ENCODE results near the gene CS. TPM values are rescaled to one million over a fixed set of nuclear protein-coding genes. Genes with fewer than 3 reads are reported as not detected.
"Not testable (repeated sequence)": the region's sequence is repeated elsewhere in the genome, so short reads cannot be mapped to it uniquely, and the experiment has no call there.

CS gene
- total RNA-seq, 8 experiments from 2014 or later, result 66.8 to 208 (median 106) TPM

DNA sequence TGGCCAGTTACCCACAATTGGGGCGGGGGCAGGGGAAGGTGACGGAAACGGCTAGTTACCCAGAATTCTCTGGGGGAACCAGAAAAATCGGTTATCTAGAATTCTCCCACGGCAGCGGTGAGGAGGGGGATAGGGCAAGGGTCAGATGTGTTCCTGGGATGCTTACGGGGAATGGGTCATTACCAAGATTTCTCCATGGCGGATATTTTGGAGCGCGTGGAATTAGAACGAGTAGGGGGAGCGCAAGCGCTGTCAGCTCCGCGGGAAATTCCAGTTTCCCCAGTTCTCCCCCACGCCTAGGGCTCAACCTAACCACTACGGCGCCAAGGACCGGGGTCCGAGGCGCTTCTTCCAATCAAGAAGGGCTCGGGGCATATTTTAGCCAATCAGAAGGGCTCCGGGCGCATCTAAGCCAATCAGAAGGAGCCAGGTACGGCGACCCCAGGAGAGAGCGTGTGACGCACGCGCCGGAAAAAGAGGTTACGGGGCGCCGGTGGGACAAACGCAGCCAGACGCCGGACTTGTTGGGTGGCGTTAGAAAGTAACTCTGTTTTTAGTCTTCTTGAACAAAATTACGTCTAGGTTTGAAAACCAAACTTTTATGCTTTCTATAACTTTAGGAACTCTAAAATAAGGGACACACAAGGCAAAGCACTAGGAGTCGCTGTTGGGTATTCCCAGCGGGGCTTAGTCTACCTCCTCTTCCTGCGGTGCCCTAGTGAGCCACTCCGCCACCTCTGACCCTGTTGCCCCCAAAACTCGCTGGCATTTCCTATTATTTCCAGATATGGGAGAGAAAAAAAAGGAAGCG lies 33.8 kb upstream of the CS start, which contains the start of gene PAN2:
Gene PAN2 (minus strand): TSS at position 322 of the 811 bp plus-strand sequence. CDS start 906 bp downstream, outside the sequence.
- WGBS, 10 experiments, result 0 to 6% (median 0%) methylated on average over 1 to 27 of the region's 45 CpGs
- peak; percentile 86 to 99 (median 99) for ATAC-seq (replicated peaks in 6 of 8)
- Histone ChIP-seq H3K27ac (peak within 1 kb of the TSS; percentile 63 to 86), H3K4me1 (replicated peaks in 1 of 2) (peaks cover 8 to 12% of the 10 kb centered on the region in 2 donors), H3K4me3 (peak within 1 kb of the TSS; percentile 42 to 66 (median 56))
- in situ Hi-C loops (cut with MboI; ENCODE audit: low pct_unique_long_range_greater_than_20kb in 2 of 9, low sequenced_read_pairs in 9 of 9, unreplicated experiment in 9 of 9), result no loop called here

DNA sequence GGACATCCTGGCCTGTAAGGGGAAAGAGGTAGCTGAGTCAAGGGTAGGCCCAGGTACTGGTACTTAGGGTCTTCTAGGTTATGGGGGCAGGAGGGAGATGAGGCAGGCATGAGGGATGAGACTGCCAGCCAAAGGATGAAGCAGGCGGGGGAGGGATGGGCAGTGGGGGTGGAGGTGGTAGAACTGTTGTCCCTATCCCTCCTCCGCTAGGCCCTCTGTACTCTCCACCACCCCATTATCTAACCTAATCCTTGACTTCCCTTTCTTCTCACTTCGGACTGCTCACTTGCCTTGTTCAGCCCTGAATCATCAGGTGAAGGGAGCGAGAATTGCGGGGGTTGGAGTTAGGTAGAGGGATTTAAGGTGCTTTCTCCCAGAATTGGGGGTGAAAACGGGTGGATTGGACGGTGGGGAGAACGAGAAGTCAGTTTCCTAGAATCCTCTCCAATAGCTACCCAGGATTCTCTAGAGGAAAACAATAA lies 33.1 kb upstream of the CS start:
- in situ Hi-C loops (cut with MboI; ENCODE audit: low pct_unique_long_range_greater_than_20kb in 2 of 9, low sequenced_read_pairs in 9 of 9, unreplicated experiment in 9 of 9), result no loop called here
- no peak for ATAC-seq (replicated peaks in 6 of 8)
- Histone ChIP-seq H3K27ac (peak overlapping the region; percentile 63 to 86), H3K4me1 (replicated peaks in 1 of 2) (peaks cover 8 to 12% of the 10 kb centered on the region in 2 donors), H3K4me3 (peak overlapping the region; percentile 42 to 66 (median 56))
- 0% methylated on average over 2 of the region's 8 CpGs; no CpG with 5 or more reads in 8 of the 10 experiments for WGBS, 10 experiments

DNA sequence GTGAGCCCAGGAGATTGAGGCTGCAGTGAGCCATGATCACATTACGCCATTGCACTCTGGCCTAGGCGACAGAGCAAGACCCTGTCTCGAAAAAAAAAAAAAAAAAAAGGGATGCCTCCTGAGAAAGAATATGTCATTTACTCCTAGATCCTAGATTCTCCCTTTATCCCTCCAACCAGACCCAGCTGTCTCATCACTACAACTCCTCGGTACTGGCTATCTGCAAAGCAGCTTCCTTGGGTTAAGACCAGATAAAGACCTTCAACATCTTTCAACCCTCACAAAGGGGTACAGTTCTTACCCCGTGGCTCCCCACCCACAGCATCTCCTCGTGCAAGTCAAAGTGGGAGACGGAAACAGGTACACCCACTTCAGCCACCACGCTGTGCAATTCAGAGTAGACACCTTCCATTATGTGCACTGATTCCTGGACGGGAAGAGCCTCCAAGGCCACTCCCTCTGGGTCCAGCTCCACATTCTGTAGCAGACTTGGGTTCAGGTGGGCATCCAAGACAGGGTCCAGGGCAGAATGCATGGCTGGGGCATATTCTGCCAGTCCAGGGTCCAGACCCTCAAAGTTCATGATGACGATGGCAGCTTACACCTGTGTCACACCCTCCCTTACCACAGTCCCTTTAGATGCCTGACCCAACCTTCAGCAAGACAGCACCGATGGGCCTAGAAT lies 32.5 kb upstream of the CS start:
- H3K4me3 ChIP-seq, result peak overlapping the region; percentile 42 to 66 (median 56)
- peak in 1 of 8 experiments; percentile 0 for ATAC-seq (replicated peaks in 6 of 8)
- 33 to 100% (median 83%) methylated on average over 1 to 7 of the region's 11 CpGs; no CpG with 5 or more reads in 2 of the 10 experiments for WGBS, 10 experiments
- peaks cover 8 to 12% of the 10 kb centered on the region in 2 donors for H3K4me1 ChIP-seq (replicated peaks in 1 of 2)
- H3K27ac ChIP-seq, result peak overlapping the region; percentile 63 to 86
- in situ Hi-C loops (cut with MboI; ENCODE audit: low pct_unique_long_range_greater_than_20kb in 2 of 9, low sequenced_read_pairs in 9 of 9, unreplicated experiment in 9 of 9), result no loop called here

DNA sequence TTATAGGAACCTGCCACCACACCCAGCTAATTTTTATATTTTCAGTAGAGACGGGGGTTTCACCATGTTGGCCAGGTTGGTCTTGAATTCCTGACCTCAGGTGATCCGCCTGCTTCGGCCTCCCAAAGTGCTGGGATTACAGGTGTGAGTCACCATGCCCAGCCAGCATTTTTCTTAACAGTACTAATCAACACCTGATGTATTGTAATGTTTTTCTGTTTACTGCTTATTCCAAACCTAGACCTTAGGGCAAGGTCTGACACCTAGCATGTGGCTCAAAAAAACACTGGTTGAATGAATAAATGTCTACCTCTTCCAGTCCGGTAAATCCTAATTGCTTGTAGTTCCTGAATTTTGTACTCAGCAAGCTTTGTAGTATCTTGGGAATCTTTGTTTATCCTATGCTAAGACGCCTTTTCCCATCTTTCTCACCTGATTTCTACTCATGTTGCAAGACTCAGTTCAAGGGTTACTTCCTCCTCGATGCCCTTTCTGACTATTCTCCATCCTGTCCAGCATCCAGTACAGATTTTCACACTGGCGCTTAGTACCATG lies 30.9 kb upstream of the CS start:
- Histone ChIP-seq H3K27ac (no peak overlapping the region), H3K4me3 (no peak overlapping the region), H3K4me1 (replicated peaks in 1 of 2) (peaks cover 8 to 12% of the 10 kb centered on the region in 2 donors)
- in situ Hi-C loops (cut with MboI; ENCODE audit: low pct_unique_long_range_greater_than_20kb in 2 of 9, low sequenced_read_pairs in 9 of 9, unreplicated experiment in 9 of 9), result no loop called here
- no peak for ATAC-seq (replicated peaks in 6 of 8)
- WGBS, 10 experiments, result 77 to 100% (median 96%) methylated on average over 1 to 7 of the region's 7 CpGs; no CpG with 5 or more reads in 1 of the 10 experiments

DNA sequence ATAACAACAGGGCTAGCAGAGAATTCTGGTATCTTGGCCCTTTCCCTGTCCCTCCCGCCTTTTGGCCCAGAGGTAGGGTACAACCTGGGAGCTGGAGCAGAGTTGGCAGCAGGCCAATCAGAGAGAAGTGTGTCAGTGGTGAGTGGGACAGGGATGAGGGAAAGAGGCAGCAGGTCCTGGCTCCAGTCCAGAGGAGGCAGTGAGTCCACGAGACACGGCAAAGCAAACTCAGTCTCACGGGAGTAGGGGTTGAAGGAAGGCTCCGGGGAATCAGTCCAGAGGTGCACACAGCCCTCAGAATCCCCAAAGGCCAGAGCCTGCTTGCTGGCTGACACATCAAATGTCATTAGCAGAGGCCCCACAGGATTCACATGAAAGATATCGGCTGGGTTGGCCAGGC lies 26.4 kb upstream of the CS start:
- no peak for ATAC-seq (replicated peaks in 6 of 8)
- in situ Hi-C loops (cut with MboI; ENCODE audit: low pct_unique_long_range_greater_than_20kb in 2 of 9, low sequenced_read_pairs in 9 of 9, unreplicated experiment in 9 of 9), result no loop called here

DNA sequence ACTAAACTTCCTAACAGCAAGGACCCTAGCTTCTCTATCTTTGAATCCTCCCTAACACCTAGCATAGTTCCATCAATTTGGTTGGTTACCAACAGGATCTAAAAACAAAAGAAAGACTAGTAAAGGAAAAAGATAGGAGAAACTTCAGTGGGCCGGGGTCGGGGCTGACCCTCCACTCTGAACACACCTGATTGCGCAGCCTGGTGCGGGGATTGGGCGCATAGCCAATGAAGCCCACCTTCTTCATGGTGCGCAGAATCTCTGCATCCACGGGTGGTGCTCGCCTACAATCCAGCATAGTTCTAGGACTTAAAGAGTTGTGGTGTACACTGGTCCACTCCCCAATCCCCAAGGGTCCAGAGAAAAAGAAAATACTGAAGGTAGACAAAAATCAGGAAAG lies 26.0 kb upstream of the CS start:
- Histone ChIP-seq H3K27ac (no peak overlapping the region), H3K4me3 (no peak overlapping the region), H3K4me1 (replicated peaks in 1 of 2) (no peaks in the 10 kb centered on the region)
- ATAC-seq (replicated peaks in 6 of 8), result no peak
- WGBS, 10 experiments, result 89 to 100% (median 93%) methylated on average over 1 to 5 of the region's 8 CpGs; no CpG with 5 or more reads in 3 of the 10 experiments
- in situ Hi-C loops (cut with MboI; ENCODE audit: low pct_unique_long_range_greater_than_20kb in 2 of 9, low sequenced_read_pairs in 9 of 9, unreplicated experiment in 9 of 9), result no loop called here

More for the DNA sequence above, 26.4 kb upstream of the CS start:
- H3K4me1 ChIP-seq (replicated peaks in 1 of 2), result no peaks in the 10 kb centered on the region
- no peak overlapping the region for H3K27ac ChIP-seq
- no peak overlapping the region for H3K4me3 ChIP-seq
- 60 to 100% (median 100%) methylated on average over 1 to 5 of the region's 6 CpGs; no CpG with 5 or more reads in 3 of the 10 experiments for WGBS, 10 experiments

DNA sequence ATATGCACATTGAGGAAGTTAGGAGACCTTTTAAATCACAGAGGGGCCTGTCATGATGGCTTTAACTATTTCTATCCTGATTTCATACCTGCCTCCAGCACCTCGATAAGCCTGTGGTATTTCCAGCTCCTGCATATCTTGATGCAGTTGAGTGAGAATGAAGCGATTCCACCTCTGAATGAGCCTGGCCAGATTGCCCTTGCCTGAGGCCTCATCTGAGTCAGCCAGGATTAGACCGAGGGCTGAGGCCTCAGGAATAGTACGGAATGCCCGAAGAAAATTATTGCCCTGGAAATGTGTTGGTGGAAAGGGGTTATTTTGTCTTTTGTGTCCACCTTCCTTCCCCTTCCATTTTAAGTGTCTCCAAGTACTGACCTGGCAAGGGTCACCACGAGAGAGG lies 24.1 kb upstream of the CS start:
- H3K4me1 ChIP-seq (replicated peaks in 1 of 2), result no peaks in the 10 kb centered on the region
- no peak overlapping the region for H3K4me3 ChIP-seq
- in situ Hi-C loops (cut with MboI; ENCODE audit: low pct_unique_long_range_greater_than_20kb in 2 of 9, low sequenced_read_pairs in 9 of 9, unreplicated experiment in 9 of 9), result no loop called here
- no peak overlapping the region for H3K27ac ChIP-seq
- ATAC-seq (replicated peaks in 6 of 8), result no peak
- 70 to 100% (median 95%) methylated on average over 1 to 5 of the region's 6 CpGs; no CpG with 5 or more reads in 3 of the 10 experiments for WGBS, 10 experiments

DNA sequence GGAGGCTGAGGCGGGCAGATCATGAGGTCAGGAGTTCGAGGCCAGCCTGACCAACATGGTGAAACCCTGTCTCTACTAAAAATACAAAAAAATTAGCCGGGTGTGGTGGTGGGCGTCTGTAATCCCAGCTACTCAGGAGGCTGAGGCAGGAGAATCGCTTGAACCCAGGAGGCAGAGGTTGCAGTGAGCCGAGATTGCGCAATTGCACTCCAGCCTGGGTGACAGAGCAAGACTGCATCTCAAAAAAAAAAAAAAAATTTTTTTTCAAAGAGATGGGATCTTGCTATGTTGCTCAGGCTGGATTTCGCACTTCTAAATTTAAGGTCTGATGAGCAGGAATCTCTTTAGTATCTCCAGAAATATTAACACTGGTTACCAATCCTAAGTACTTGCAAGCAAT lies 21.5 kb upstream of the CS start:
- in situ Hi-C loops (cut with MboI; ENCODE audit: low pct_unique_long_range_greater_than_20kb in 2 of 9, low sequenced_read_pairs in 9 of 9, unreplicated experiment in 9 of 9); H3K4me3 ChIP-seq; H3K4me1 ChIP-seq (replicated peaks in 1 of 2); H3K27ac ChIP-seq; ATAC-seq (replicated peaks in 6 of 8): not testable (repeated sequence)
- WGBS, 10 experiments, result 80 to 100% (median 100%) methylated on average over 1 to 3 of the region's 8 CpGs; no CpG with 5 or more reads in 1 of the 10 experiments

DNA sequence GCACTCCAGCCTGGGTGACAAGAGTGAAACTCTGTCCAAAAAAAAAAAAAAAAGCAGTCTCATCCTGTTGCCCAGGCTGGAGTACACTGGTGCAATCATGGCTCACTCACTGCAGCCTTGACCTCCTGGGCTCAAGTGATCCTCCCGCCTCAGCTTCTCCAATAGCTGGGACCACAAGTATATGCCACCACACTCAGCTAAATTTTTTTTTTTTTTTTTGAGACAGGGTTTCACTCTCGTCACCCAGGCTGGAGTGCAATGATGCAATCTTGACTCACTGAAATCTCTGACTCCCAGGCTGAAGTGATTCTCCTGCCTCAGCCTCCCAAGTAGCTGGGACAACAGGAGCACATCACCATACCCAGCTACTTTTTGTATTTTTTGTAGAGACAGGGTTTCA lies 20.9 kb upstream of the CS start:
- in situ Hi-C loops (cut with MboI; ENCODE audit: low pct_unique_long_range_greater_than_20kb in 2 of 9, low sequenced_read_pairs in 9 of 9, unreplicated experiment in 9 of 9), result no loop called here
- peaks cover 7 to 9% of the 10 kb centered on the region in 2 donors for H3K4me1 ChIP-seq (replicated peaks in 1 of 2)
- 71 to 100% (median 86%) methylated on average over 1 to 2 of the region's 2 CpGs; no CpG with 5 or more reads in 3 of the 10 experiments for WGBS, 10 experiments

DNA sequence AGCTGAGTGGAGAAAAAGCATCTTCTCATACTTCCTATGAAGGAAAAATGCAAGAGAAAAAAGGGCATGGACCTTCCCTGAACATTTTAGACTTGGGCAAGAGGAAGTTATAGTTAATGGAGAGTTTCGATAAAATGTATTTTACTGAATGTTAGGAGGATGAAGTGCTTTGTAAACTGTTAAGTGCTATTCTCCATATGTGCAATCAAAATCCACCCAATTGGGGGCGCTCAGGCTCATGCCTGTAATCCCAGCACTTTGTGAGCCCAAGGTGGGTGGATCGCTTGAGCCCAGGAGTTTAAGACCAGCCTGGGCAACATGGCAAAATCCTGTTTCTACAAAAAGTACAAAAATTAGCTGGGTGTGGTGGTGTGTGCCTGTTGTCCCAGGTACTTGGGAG lies 17.5 kb upstream of the CS start:
- ATAC-seq (replicated peaks in 6 of 8), result no peak
- WGBS, 10 experiments, result 75 to 100% (median 92%) methylated on average over 1 to 3 of the region's 3 CpGs; no CpG with 5 or more reads in 1 of the 10 experiments
- in situ Hi-C loops (cut with MboI; ENCODE audit: low pct_unique_long_range_greater_than_20kb in 2 of 9, low sequenced_read_pairs in 9 of 9, unreplicated experiment in 9 of 9), result no loop called here
- Histone ChIP-seq H3K4me3 (no peak overlapping the region), H3K4me1 (replicated peaks in 1 of 2) (peaks cover 9 to 15% of the 10 kb centered on the region in 2 donors), H3K27ac (no peak overlapping the region)

More for the DNA sequence above, 20.9 kb upstream of the CS start:
- Histone ChIP-seq H3K4me3 (no peak overlapping the region), H3K27ac (no peak overlapping the region)
- ATAC-seq (replicated peaks in 6 of 8), result no peak

DNA sequence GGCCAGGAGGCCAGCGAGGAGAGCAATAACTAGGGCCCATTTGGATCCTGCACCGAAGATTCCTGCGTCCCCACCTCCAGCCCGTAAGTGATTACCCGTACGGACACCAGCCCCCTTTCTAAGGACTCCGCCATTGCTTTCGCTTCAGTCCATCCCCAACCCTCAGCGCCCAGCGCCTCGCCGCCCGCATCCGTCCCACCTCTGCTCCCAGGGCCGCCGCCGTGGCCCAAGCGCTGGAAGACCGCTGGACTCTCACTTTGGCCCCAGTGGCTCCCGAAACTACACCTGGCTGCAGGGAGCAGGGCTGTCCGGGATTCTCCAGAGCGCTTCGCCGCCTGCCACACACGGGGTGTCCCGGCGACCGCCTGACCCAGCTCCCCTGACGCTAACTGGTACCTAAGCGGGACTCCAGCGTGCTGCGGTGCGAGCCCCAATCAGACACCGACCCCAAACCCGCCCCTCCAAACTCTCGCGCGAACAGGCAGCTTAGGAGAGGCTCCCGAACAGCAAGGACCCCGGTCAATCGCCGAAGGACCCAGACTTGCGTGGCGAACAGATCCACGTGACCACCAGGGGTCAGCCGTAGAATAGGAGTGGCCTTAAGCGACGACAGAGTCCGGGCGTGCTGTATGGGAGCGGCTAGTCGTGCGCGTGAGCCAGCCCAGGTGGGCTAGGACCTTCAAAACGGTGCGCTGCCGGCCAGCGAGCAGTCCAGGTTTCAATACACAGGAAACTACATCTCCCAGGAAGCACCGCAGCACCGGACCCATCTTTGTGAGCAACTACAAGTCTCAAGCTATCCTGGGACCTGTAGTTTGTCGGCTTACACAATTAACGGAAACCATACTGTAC lies 15.7 kb upstream of the CS start, which contains the start of gene CNPY2:
Gene CNPY2 (minus strand): TSS at position 367 of the 852 bp plus-strand sequence. CDS start 771 bp downstream, outside the sequence.
- ATAC-seq (replicated peaks in 6 of 8), result peak; percentile 90 to 96 (median 94)
- in situ Hi-C loops (cut with MboI; ENCODE audit: low pct_unique_long_range_greater_than_20kb in 2 of 9, low sequenced_read_pairs in 9 of 9, unreplicated experiment in 9 of 9), result no loop called here
- Histone ChIP-seq H3K4me3 (peak within 1 kb of the TSS; percentile 71 to 94 (median 79)), H3K4me1 (replicated peaks in 1 of 2) (peaks cover 9 to 15% of the 10 kb centered on the region in 2 donors), H3K27ac (peak within 1 kb of the TSS; percentile 94)
- 0 to 3% (median 0%) methylated on average over 1 to 12 of the region's 62 CpGs; no CpG with 5 or more reads in 2 of the 10 experiments for WGBS, 10 experiments

DNA sequence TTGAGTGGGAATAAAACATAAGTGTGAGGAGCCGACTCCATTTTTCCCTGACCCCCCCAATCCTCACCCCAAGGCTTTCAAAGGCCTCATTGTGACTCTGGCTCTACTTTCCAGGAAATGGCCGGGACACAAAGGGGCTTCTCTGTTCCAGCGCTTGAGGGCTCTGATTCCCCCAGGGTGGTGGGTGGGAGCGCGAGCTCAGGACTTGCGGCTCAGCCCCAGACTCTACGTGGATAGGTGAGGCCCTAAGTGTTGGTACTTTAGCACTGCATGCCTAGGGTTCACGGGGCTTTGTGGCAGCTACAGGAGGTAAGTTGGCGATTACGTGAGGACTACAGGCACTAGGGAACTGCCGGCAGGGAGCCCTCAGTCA lies 15.1 kb upstream of the CS start:
- WGBS, 10 experiments, result 0% methylated on average over 1 to 7 of the region's 11 CpGs; no CpG with 5 or more reads in 6 of the 10 experiments
- in situ Hi-C loops (cut with MboI; ENCODE audit: low pct_unique_long_range_greater_than_20kb in 2 of 9, low sequenced_read_pairs in 9 of 9, unreplicated experiment in 9 of 9), result no loop called here
- ATAC-seq (replicated peaks in 6 of 8), result peak in 2 of 8 experiments; percentile 3 to 6
- Histone ChIP-seq H3K27ac (peak overlapping the region; percentile 94), H3K4me3 (peak overlapping the region; percentile 71 to 94 (median 79)), H3K4me1 (replicated peaks in 1 of 2) (peaks cover 9 to 15% of the 10 kb centered on the region in 2 donors)

Data from motor neuron (in vitro differentiated cells).